SKM-1 (cell line): ENCODE data around the gene SGK2.
A peak's percentile ranks its signal among the peaks of the same experiment; 100 is the strongest.
"Not testable (repeated sequence)": the region's sequence is repeated elsewhere in the genome, so short reads cannot be mapped to it uniquely, and the experiment has no call there.

Source experiments
- DNase-seq: peaks from one replicate; lab custom pipeline; 2025; ENCODE audit not compliant: unreplicated experiment; lab: John Stamatoyannopoulos, UW

SGK2 gene

GRCh38 chr20:43563429-43563828, 4.6 kb downstream of the SGK2 start:
- DNase-seq = no peak

- DNase-seq = no peak
Observed at GRCh38 chr20:43563991-43564390, 5.2 kb downstream of the SGK2 start.

- no peak for DNase-seq
Observed at GRCh38 chr20:43564455-43564854, 5.6 kb downstream of the SGK2 start.

GRCh38 chr20:43564993-43565757, 6.3 kb downstream of the SGK2 start:
- DNase-seq = no peak

- no peak for DNase-seq
Observed at GRCh38 chr20:43565758-43566104, 6.9 kb downstream of the SGK2 start.

GRCh38 chr20:43567477-43567876, 8.7 kb downstream of the SGK2 start:
- DNase-seq = no peak

GRCh38 chr20:43568706-43569105, 9.9 kb downstream of the SGK2 start:
- no peak for DNase-seq

- no peak for DNase-seq
Observed at GRCh38 chr20:43569282-43569681, 10.5 kb downstream of the SGK2 start.

- no peak for DNase-seq
Observed at GRCh38 chr20:43570496-43570895, 11.7 kb downstream of the SGK2 start.

- DNase-seq = no peak
Observed at GRCh38 chr20:43571310-43571709, 12.5 kb downstream of the SGK2 start.

GRCh38 chr20:43571771-43572170, 12.9 kb downstream of the SGK2 start:
- no peak for DNase-seq

- DNase-seq = no peak
Observed at GRCh38 chr20:43572891-43573290, 14.1 kb downstream of the SGK2 start.

- DNase-seq = no peak
Observed at GRCh38 chr20:43576108-43576507, 17.3 kb downstream of the SGK2 start.

GRCh38 chr20:43579861-43580793, 21.3 kb downstream of the SGK2 start:
- DNase-seq = no peak

GRCh38 chr20:43583133-43583864, 24.5 kb downstream of the SGK2 start:
- no peak for DNase-seq

- peak; percentile 87 for DNase-seq
Observed at GRCh38 chr20:43583982-43584432, 25.2 kb downstream of the SGK2 start.

GRCh38 chr20:43584448-43585136, 25.8 kb downstream of the SGK2 start:
- no peak for DNase-seq

- no peak for DNase-seq
Observed at GRCh38 chr20:43586641-43587040, 27.8 kb downstream of the SGK2 start.

- not testable (repeated sequence) for DNase-seq
Observed at GRCh38 chr20:43588526-43588925, 29.7 kb downstream of the SGK2 start.

GRCh38 chr20:43590036-43590391, 31.2 kb downstream of the SGK2 start:
- no peak for DNase-seq
